Measurements from ENCODE around the gene MTCP1. TPM values are rescaled to one million over a fixed set of nuclear protein-coding genes. Genes with fewer than 3 reads are reported as not detected.

The MTCP1 gene
- total RNA-seq, 1 experiment from 2014 or later = 21.0 TPM

DNA sequence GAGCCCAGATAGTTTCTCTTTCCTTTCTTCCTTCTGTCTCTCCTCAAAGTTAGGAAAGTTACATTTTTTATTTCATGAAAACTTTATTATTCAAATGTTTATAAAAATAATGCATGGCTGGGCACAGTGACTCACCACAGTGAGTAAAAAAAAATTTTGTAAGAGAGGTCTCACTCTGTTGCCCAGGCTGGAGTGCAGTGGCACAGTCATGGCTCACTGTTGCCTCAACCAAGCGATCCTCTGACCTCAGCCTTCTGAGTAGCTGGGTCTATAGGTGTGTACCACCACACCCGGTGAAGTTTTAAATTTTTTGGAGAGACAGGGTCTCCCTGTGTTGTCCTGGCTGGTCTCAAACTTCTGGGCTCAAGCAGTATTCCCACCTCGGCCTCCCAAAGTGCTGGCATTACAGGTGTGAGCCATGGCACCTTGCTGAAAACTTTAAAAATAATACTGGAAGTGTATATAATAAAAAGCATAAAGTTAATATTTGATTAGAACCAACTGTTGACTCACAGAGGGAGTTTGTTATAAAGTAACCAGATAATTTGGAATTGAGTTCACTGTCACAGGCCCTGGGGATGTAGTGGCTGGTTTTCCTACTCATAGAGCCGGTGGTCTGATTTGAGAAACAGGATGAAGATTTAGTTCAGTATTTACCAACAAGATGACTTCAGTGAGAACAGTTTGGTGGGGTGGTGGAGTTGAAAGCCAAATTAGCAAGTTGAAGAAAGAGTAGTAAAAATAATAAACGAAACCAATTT is 18.0 kb downstream of the MTCP1 start:
- no peaks in the 10 kb centered on the region for H3K4me1 ChIP-seq (ENCODE audit: insufficient read depth, low read length, poor library complexity, severe bottlenecking)
- no peak overlapping the region for H3K27ac ChIP-seq (ENCODE audit: low read depth, low read length, poor library complexity, severe bottlenecking)
- ChIA-PET CTCF (no interaction called here), POLR2A (ENCODE audit: low non-redundant PET) (no interaction called here)
- DNase-seq (ENCODE audit: low spot score) = no peak
- no TSS peak for BruUV-seq (replicated peaks)
- H3K9me3 ChIP-seq (ENCODE audit: low read depth, low read length, poor library complexity, severe bottlenecking) = no peaks in the 10 kb centered on the region
- no peak for TF ChIP-seq CTCF (conservative IDR thresholded peaks at IDR 0.05; ENCODE audit: low read depth, low read length)
- TF ChIP-seq EZH2 (IDR thresholded peaks at IDR 0.05; ENCODE audit: borderline replicate concordance, low read depth, low read length, poor library complexity, severe bottlenecking) = no peak
- no peak overlapping the region for H3K4me3 ChIP-seq (ENCODE audit: low read depth, low read length, poor library complexity, severe bottlenecking)
- intact Hi-C loops (cut with micrococcal nuclease; ENCODE audit: unreplicated experiment) = loop anchor here (10.0 kb wide), 1 partner anchor 138 kb away; no protein-coding TSS in a partner anchor
- no peaks in the 10 kb centered on the region for H3K27me3 ChIP-seq (replicated peaks; ENCODE audit: insufficient read depth, low read depth, low read length, poor library complexity)
- no peaks in the 10 kb centered on the region for H3K36me3 ChIP-seq (ENCODE audit: insufficient read depth, low read length, poor library complexity, severe bottlenecking)

DNA sequence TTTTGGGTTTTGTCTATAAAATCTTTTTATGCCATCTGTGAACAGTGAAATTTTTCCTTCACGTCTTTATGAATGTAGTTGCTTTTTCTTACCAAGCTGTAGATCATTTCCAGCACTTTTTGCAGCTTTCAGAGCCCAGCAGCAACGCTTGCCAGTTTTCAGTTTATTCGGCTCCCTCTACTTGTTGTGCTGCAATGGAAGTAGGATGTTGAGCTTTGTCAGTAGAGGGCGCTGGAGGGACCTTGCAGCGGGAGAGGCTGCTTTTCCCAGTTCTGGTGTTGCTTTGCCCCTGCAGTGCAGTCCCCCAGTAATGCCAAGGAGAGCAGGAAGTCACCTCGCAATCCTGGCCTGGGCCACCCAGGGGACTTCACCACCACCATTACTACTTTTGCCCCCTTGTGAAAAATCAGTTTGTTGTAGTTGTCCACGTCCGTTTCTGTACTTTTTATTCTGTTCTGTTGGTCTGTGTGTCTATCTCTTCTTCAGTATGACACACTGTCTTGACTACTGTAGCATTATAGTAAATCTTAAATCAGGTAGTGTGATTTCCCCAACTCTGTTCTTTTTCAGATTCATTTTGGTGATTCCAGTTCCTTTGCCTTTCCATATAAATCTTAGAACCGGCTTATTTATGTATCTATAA is 21.8 kb downstream of the MTCP1 start:
- Histone ChIP-seq H3K4me3 (ENCODE audit: low read depth, low read length, poor library complexity, severe bottlenecking) (no peak overlapping the region), H3K36me3 (ENCODE audit: insufficient read depth, low read length, poor library complexity, severe bottlenecking) (no peaks in the 10 kb centered on the region), H3K27ac (ENCODE audit: low read depth, low read length, poor library complexity, severe bottlenecking) (no peak overlapping the region), H3K27me3 (replicated peaks; ENCODE audit: insufficient read depth, low read depth, low read length, poor library complexity) (no peaks in the 10 kb centered on the region), H3K9me3 (ENCODE audit: low read depth, low read length, poor library complexity, severe bottlenecking) (no peaks in the 10 kb centered on the region), H3K4me1 (ENCODE audit: insufficient read depth, low read length, poor library complexity, severe bottlenecking) (no peaks in the 10 kb centered on the region)
- BruUV-seq (replicated peaks) = no TSS peak
- POLR2A ChIA-PET (ENCODE audit: low non-redundant PET) = no interaction called here
- intact Hi-C loops (cut with micrococcal nuclease; ENCODE audit: unreplicated experiment) = no loop called here
- CTCF ChIA-PET = interaction anchor here (1.0 kb wide), 2 partner anchors 12 to 131 kb away, joined by 3 to 4 read pairs; no protein-coding TSS in a partner anchor
- TF ChIP-seq EZH2 (IDR thresholded peaks at IDR 0.05; ENCODE audit: borderline replicate concordance, low read depth, low read length, poor library complexity, severe bottlenecking) (no peak), CTCF (conservative IDR thresholded peaks at IDR 0.05; ENCODE audit: low read depth, low read length) (peak; percentile 79)
- peak; percentile 70 for DNase-seq (ENCODE audit: low spot score)

DNA sequence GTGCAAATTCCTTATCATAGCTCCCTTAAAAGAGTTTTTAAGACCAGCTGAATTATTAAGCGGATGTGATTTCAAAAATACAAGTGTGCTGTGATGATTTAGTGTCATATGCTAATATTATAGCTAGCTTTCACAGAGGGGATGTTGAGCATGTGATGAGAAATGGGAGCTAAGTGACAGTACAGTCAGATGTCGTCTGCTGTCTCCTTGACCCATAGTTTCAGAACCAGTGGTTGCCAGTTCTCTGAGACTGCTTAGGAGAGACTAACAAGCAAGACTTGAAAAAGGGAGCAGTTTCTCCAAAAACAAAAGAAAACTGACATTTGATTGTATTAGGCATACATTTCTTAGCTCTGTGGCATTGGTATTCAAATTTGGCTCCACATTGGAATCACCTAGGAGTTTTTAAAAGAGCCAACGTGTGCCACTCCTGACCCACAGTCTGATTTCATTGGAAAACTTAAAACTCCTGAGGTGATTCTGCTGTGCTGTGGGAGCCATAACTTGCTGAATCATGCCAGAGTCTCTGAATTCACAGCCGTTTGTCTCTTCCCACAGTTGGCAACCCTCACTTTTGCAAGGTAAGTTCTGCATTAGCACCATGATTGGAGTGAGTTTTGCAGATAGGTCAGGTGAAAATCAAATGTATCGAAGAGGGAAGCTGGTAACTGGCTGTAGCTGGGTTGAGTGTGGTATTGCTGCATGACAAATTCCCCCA is 24.0 kb downstream of the MTCP1 start:
- Histone ChIP-seq H3K9me3 (ENCODE audit: low read depth, low read length, poor library complexity, severe bottlenecking) (no peaks in the 10 kb centered on the region), H3K27ac (ENCODE audit: low read depth, low read length, poor library complexity, severe bottlenecking) (no peak overlapping the region), H3K27me3 (replicated peaks; ENCODE audit: insufficient read depth, low read depth, low read length, poor library complexity) (no peaks in the 10 kb centered on the region), H3K4me3 (ENCODE audit: low read depth, low read length, poor library complexity, severe bottlenecking) (no peak overlapping the region), H3K4me1 (ENCODE audit: insufficient read depth, low read length, poor library complexity, severe bottlenecking) (no peaks in the 10 kb centered on the region), H3K36me3 (ENCODE audit: insufficient read depth, low read length, poor library complexity, severe bottlenecking) (no peaks in the 10 kb centered on the region)
- intact Hi-C loops (cut with micrococcal nuclease; ENCODE audit: unreplicated experiment) = no loop called here
- TF ChIP-seq CTCF (conservative IDR thresholded peaks at IDR 0.05; ENCODE audit: low read depth, low read length) (no peak), EZH2 (IDR thresholded peaks at IDR 0.05; ENCODE audit: borderline replicate concordance, low read depth, low read length, poor library complexity, severe bottlenecking) (no peak)
- no peak for DNase-seq (ENCODE audit: low spot score)
- ChIA-PET CTCF (no interaction called here), POLR2A (ENCODE audit: low non-redundant PET) (no interaction called here)
- no TSS peak for BruUV-seq (replicated peaks)
